Measurements from ENCODE around the gene KSR1. TPM values are rescaled to one million over a fixed set of nuclear protein-coding genes. Genes with fewer than 3 reads are reported as not detected.
A peak's percentile ranks its signal among the peaks of the same experiment; 100 is the strongest.
"Not testable (repeated sequence)": the region's sequence is repeated elsewhere in the genome, so short reads cannot be mapped to it uniquely, and the experiment has no call there.

Gene KSR1
- total and polyA plus RNA-seq, 10 of the 15 experiments (the other 5 are each of a cell fraction or from before 2014, with no cell fraction given) = 0.97 to 66.6 (median 22.9) TPM

GRCh38 chr17:27640790-27641189, 184.5 kb downstream of the KSR1 start (continued):
- TF ChIP-seq CEBPZ (IDR thresholded peaks at IDR 0.05; ENCODE audit: low read depth, low read length) = no peak
- TF ChIP-seq ZBTB40 (IDR thresholded peaks at IDR 0.05; ENCODE audit: borderline replicate concordance) = no peak

- Histone ChIP-seq H3K79me2 (ENCODE audit: control insufficient read depth, insufficient read depth, low read length) (no peaks in the 10 kb centered on the region), H3K4me2 (ENCODE audit: control insufficient read depth, insufficient read depth) (no peak overlapping the region), H3K4me1 (ENCODE audit: control insufficient read depth, insufficient read depth, low read length) (no peaks in the 10 kb centered on the region), H3K9ac (ENCODE audit: control insufficient read depth, insufficient read depth, low read length) (no peak overlapping the region), H3K9me3 (replicated peaks; ENCODE audit: control insufficient read depth, insufficient read depth, low read length) (no peaks in the 10 kb centered on the region), H3K27ac (ENCODE audit: control insufficient read depth, insufficient read depth) (no peak overlapping the region), H3K4me3 (no peak overlapping the region), H4K20me1 (ENCODE audit: control insufficient read depth, insufficient read depth) (no peaks in the 10 kb centered on the region), H3K27me3 (replicated peaks in 1 of 2; ENCODE audit: control insufficient read depth in 2 of 2, insufficient read depth in 2 of 2, low read length in 1 of 2) (no peaks in the 10 kb centered on the region), H3K36me3 (ENCODE audit: control insufficient read depth in 2 of 2, insufficient read depth in 2 of 2, low read length in 1 of 2) (peaks cover 9 to 14% of the 10 kb centered on the region in 2 experiments), H2AFZ (ENCODE audit: control insufficient read depth, low read depth, low read length) (no peak overlapping the region)
- no peak for ATAC-seq
- DNase-seq (ENCODE audit: low read depth, low spot score) = no peak
- intact Hi-C loops (cut with micrococcal nuclease; ENCODE audit: unreplicated experiment) (no loop called here), in situ Hi-C loops (cut with MboI) (no loop called here)
- no peak for TF ChIP-seq MTA2 (IDR thresholded peaks at IDR 0.05; ENCODE audit: low read depth)
- TF ChIP-seq JUND (IDR thresholded peaks at IDR 0.05; ENCODE audit: low read depth, low read length) = no peak
- TF ChIP-seq TCF12 (IDR thresholded peaks at IDR 0.05; ENCODE audit: low read depth, low read length) = no peak
- TF ChIP-seq ZZZ3 (IDR thresholded peaks at IDR 0.05; ENCODE audit: control insufficient read depth, insufficient read length, low read depth) = no peak
- TF ChIP-seq RAD51 (IDR thresholded peaks at IDR 0.05) = no peak
- 0 out of 2 replicates have a peak, but pooled peaks have one; percentile 0 for TF ChIP-seq POLR2A (IDR thresholded peaks at IDR 0.05; ENCODE audit: low read depth, low read length)
- no TSS peak for BruUV-seq (replicated peaks)
- 89% methylated on average over 9 of the region's 9 CpGs for WGBS (ENCODE audit: insufficient coverage, insufficient replicate concordance, low lambda C conversion rate, missing lambda C conversion rate)
- SMC1A ChIA-PET (ENCODE audit: uncharacterized antibody, unreplicated experiment) = no interaction called here
- CTCF ChIA-PET = interaction anchor here (0.8 to 1.0 kb wide), 2 partner anchors 10 to 33 kb away, joined by 3 read pairs; no protein-coding TSS in a partner anchor
- no peak for FAIRE-seq
- POLR2A ChIA-PET = no interaction called here
- RAD21 ChIA-PET (ENCODE audit: unreplicated experiment) = no interaction called here
These were observed 188.3 kb downstream of the KSR1 start for GRCh38 chr17:27644586-27644985.

- FAIRE-seq (peak; percentile 78), ATAC-seq (peak; percentile 87)
- H3K4me2 ChIP-seq (ENCODE audit: control insufficient read depth, insufficient read depth); in situ Hi-C loops (cut with MboI); H3K27ac ChIP-seq (ENCODE audit: control insufficient read depth, insufficient read depth); H4K20me1 ChIP-seq (ENCODE audit: control insufficient read depth, insufficient read depth); intact Hi-C loops (cut with micrococcal nuclease; ENCODE audit: unreplicated experiment); H3K79me2 ChIP-seq (ENCODE audit: control insufficient read depth, insufficient read depth, low read length); POLR2A ChIA-PET; BruUV-seq (replicated peaks); H3K4me1 ChIP-seq (ENCODE audit: control insufficient read depth, insufficient read depth, low read length); DNase-seq (ENCODE audit: low read depth, low spot score); H3K9me3 ChIP-seq (replicated peaks; ENCODE audit: control insufficient read depth, insufficient read depth, low read length); H3K9ac ChIP-seq (ENCODE audit: control insufficient read depth, insufficient read depth, low read length); SMC1A ChIA-PET (ENCODE audit: uncharacterized antibody, unreplicated experiment); H2AFZ ChIP-seq (ENCODE audit: control insufficient read depth, low read depth, low read length); H3K27me3 ChIP-seq (replicated peaks in 1 of 2; ENCODE audit: control insufficient read depth in 2 of 2, insufficient read depth in 2 of 2, low read length in 1 of 2); H3K4me3 ChIP-seq: not testable (repeated sequence)
- ChIA-PET RAD21 (ENCODE audit: unreplicated experiment) (interaction anchor here (1.2 kb wide), 1 partner anchor 43 kb away, joined by 3 read pairs; no protein-coding TSS in a partner anchor), CTCF (interaction anchor here (1.1 to 1.8 kb wide), 4 partner anchors 11 to 410 kb away, joined by 3 to 7 read pairs (median 4); no protein-coding TSS in a partner anchor)
- H3K36me3 ChIP-seq (ENCODE audit: control insufficient read depth in 2 of 2, insufficient read depth in 2 of 2, low read length in 1 of 2) = peaks cover 6 to 14% of the 10 kb centered on the region in 2 experiments
- 67% methylated on average over 3 of the region's 10 CpGs for WGBS (ENCODE audit: insufficient coverage, insufficient replicate concordance, low lambda C conversion rate, missing lambda C conversion rate)
These were observed 189.4 kb downstream of the KSR1 start for GRCh38 chr17:27645621-27646020.

All from GM12878 (cell line).